Thyroid gland (tissue), 4 donors: Measurements from ENCODE around the gene HACL1.

Experiments
- CTCF ChIP-seq, 6 experiments: fragments of 200-600 bp in 3 of 6; fragments of 450-650 bp in 3 of 6; sonication (generic) in 3 of 6; IDR thresholded peaks; one replicate each; pipeline ENCODE4 v1.5.1; 2016 to 2019; ENCODE audit warnings: antibody characterized with exemption in 6 of 6, mild to moderate bottlenecking in 2 of 6, inconsistent platforms in 1 of 6, moderate library complexity in 1 of 6
- POLR2A ChIP-seq, 2 donors: fragments of 450-650 bp; IDR thresholded peaks; one replicate each; pipeline ENCODE4 v1.6.1; 2017; ENCODE audit warnings: antibody characterized with exemption in 2 of 2, mild to moderate bottlenecking in 2 of 2, moderate library complexity in 1 of 2

GRCh38 chr3:15520804-15521572 is 80.4 kb downstream of the HACL1 start:
- no peak for TF ChIP-seq CTCF (IDR thresholded peaks at IDR 0.05)
- no peak for TF ChIP-seq POLR2A (IDR thresholded peaks at IDR 0.05)
